Thoracic aorta (tissue), 2 donors: Measurements from ENCODE around the gene CNKSR3. TPM values are rescaled to one million over a fixed set of nuclear protein-coding genes. Genes with fewer than 3 reads are reported as not detected.

Source experiments
- ATAC-seq: fragments of 150-250 bp; one replicate; pipeline ENCODE4 v1.8.0; 2017; ENCODE audit warnings: low read depth; ENCODE audit not compliant: insufficient number of reproducible peaks, low FRiP score
- DNase-seq: peaks from one replicate; pipeline ENCODE4 v3.0.0-alpha.2; 2020; ENCODE audit warnings: low spot score
- H3K27ac ChIP-seq, 2 donors: fragments of 200-600 bp; sonication (generic); 1 replicate in 1 of 2; 2 replicates in 1 of 2; pipeline ENCODE4 v1.5.1; 2016; ENCODE audit warnings: mild to moderate bottlenecking in 2 of 2, moderate library complexity in 2 of 2
- H3K27me3 ChIP-seq: fragments of 200-600 bp; sonication (generic); replicated peaks from 2 replicates; pipeline ENCODE4 v1.6.0; 2016; ENCODE audit warnings: mild to moderate bottlenecking; ENCODE audit not compliant: insufficient read depth
- H3K36me3 ChIP-seq: fragments of 200-600 bp; sonication (generic); one replicate; pipeline ENCODE4 v1.5.1; 2016
- H3K4me1 ChIP-seq, 2 donors: fragments of 200-600 bp; sonication (generic); 1 replicate in 1 of 2; 2 replicates in 1 of 2; pipeline versions ENCODE4 v1.5.1 to v1.6.0; 2016; ENCODE audit warnings: low read depth in 2 of 2, mild to moderate bottlenecking in 1 of 2; ENCODE audit not compliant: control insufficient read depth in 1 of 2
- H3K4me3 ChIP-seq: fragments of 200-600 bp; sonication (generic); 2 replicates; pipeline ENCODE4 v1.5.1; 2016; ENCODE audit warnings: mild to moderate bottlenecking
- H3K9me3 ChIP-seq: fragments of 200-600 bp; sonication (generic); 2 replicates; pipeline ENCODE4 v1.5.1; 2016
- total RNA-seq, 2 donors: library from RNA; depleted of rRNA; stranded (reverse); fragments of >200 nt; gene quantifications; one replicate each; pipeline versions ENCODE4 v1.1.0 to v1.2.3, GENCODE V29; 2016
- TF ChIP-seq, protein P1 (sequence below): fragments of 200-600 bp; sonication (generic); IDR thresholded peaks from one replicate; pipeline ENCODE4 v1.5.1; 2019; ENCODE audit warnings: antibody characterized with exemption

Gene CNKSR3
- 10 to 100 TPM; 20.2 to 22.9 TPM for total RNA-seq

DNA sequence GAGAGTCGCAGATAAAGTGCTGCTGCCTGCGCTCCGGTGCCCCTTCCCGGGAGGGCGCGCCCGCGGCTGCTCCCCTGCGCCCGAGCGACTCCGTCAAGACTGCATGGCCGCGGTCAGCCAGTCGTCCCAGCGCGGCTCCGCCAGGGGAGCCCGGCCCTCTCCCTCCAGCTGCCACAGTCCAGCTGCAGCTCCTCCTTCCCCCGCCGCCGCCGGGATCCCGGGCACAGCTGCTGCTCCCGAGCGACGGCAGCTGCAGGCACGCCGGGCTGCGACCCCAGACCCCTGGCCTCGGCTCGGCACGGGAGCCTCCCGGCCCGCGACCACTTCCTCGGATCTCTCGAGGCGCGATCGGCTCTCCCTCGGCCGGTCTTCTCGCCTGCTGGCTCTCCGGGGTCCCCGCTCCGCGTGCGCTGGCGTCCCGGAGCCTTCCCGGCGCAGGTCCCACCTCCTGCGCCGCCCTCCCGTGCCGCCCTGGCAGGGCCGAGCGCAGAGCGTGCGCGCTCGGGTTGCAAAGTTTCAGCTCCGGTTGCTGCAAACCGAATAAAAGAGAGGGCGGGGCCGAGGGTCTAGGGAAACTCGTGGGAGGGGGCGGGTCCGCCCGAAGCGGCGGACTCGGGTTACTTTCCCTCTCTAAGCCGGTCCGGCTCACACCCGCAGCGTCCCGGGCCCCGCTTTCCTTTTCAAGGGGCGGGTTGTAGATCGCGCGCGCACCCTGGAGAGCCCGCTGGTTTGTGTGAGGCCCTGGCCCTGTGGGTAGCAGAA, at the start of gene CNKSR3:
Gene CNKSR3 (minus strand): TSS at position 542 of the 762 bp plus-strand sequence. CDS start 571 bp downstream, outside the sequence.
- H3K27ac ChIP-seq, result peak within 1 kb of the TSS; percentile 96 to 97
- ATAC-seq (peak; percentile 42), DNase-seq (peak; percentile 58)
- H3K27me3 ChIP-seq, result no peaks in the 10 kb centered on the region
- no peaks in the 10 kb centered on the region for H3K9me3 ChIP-seq
- peaks cover 3 to 57% of the 10 kb centered on the region in 2 donors for H3K4me1 ChIP-seq
- TF ChIP-seq, protein P1, sequence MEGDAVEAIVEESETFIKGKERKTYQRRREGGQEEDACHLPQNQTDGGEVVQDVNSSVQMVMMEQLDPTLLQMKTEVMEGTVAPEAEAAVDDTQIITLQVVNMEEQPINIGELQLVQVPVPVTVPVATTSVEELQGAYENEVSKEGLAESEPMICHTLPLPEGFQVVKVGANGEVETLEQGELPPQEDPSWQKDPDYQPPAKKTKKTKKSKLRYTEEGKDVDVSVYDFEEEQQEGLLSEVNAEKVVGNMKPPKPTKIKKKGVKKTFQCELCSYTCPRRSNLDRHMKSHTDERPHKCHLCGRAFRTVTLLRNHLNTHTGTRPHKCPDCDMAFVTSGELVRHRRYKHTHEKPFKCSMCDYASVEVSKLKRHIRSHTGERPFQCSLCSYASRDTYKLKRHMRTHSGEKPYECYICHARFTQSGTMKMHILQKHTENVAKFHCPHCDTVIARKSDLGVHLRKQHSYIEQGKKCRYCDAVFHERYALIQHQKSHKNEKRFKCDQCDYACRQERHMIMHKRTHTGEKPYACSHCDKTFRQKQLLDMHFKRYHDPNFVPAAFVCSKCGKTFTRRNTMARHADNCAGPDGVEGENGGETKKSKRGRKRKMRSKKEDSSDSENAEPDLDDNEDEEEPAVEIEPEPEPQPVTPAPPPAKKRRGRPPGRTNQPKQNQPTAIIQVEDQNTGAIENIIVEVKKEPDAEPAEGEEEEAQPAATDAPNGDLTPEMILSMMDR, result peak; percentile 34
- H3K4me3 ChIP-seq, result peak within 1 kb of the TSS; percentile 87
- H3K36me3 ChIP-seq, result no peaks in the 10 kb centered on the region

DNA sequence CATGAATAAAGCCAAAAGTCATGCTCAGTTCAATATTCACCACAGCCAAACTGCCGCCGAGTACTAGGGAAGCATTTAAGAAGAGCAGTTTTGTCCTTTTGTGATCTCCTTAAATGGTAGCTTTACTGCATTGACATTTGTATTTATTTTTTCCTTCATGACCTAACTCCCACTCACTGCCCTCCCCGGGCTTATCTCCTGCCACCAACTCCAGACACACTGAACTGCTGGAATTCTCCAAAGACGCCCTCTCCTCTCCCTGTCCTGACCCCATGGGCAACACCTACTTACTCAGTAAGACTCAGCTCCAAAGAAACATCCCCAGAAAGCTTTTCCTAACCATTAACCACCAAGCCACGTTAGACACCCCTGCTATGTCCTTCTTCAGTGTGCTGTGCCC, 48.5 kb upstream of the CNKSR3 start:
- DNase-seq (no peak), ATAC-seq (no peak)
- Histone ChIP-seq H3K9me3 (no peaks in the 10 kb centered on the region), H3K4me3 (no peak overlapping the region), H3K27me3 (no peaks in the 10 kb centered on the region), H3K36me3 (no peaks in the 10 kb centered on the region), H3K27ac (no peak overlapping the region), H3K4me1 (no peaks in the 10 kb centered on the region)
- TF ChIP-seq, protein P1, result no peak

DNA sequence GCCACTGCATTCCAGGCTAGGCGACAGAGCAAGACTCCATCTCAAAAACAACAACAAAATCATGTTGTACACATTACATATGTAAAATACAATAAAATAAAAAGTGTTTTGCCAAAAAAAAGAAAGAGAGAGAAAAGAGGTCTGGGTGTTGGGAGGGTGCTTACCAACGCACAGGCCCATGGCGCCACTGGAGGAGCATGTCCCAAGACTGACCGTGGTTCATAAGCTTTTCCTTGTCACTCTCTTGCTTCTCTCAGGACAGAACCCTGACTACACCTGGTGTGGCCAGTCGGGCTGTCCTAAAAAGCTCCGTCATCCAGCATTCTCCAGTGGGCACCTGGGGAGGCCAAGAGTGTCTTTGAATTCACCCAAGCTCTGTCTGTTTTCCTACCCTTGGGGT, 48.0 kb upstream of the CNKSR3 start:
- Histone ChIP-seq H3K27me3 (no peaks in the 10 kb centered on the region), H3K4me3 (no peak overlapping the region), H3K27ac (no peak overlapping the region), H3K4me1 (no peaks in the 10 kb centered on the region), H3K36me3 (no peaks in the 10 kb centered on the region), H3K9me3 (no peaks in the 10 kb centered on the region)
- ATAC-seq, result no peak
- DNase-seq, result no peak
- TF ChIP-seq, protein P1, result no peak

DNA sequence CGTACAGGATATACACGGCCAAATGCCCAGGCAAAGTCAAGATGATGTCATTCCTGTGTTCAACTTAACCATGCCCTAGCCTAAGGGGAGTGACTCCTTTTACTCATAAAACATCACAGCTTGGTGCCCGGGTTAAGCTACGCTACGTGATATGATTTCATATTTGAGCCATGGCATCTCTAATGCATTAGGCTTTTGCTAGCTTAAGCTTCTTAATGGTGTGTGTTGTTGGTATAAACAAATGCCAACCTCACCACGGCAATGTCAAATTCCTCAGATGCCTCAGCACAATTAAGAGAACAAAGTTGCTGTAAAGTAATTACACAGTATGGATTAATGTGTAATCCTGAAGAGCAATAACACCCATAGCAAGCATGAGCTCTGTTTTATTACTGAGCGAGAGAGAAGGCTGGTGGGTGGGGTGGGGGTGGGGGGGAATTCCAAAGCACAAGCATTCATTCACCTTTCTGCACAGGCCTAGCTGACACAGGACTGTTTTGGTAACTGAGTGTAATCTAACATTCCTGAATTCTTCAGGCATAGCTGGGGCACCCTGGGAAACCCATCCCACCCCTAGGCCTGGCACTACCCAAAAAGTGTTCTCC, 44.7 kb upstream of the CNKSR3 start:
- H3K27me3 ChIP-seq, result no peaks in the 10 kb centered on the region
- H3K9me3 ChIP-seq, result no peaks in the 10 kb centered on the region
- no peak overlapping the region for H3K27ac ChIP-seq
- H3K36me3 ChIP-seq, result no peaks in the 10 kb centered on the region
- DNase-seq (no peak), ATAC-seq (no peak)
- no peak overlapping the region for H3K4me3 ChIP-seq
- no peaks in the 10 kb centered on the region for H3K4me1 ChIP-seq
- TF ChIP-seq, protein P1, result no peak

DNA sequence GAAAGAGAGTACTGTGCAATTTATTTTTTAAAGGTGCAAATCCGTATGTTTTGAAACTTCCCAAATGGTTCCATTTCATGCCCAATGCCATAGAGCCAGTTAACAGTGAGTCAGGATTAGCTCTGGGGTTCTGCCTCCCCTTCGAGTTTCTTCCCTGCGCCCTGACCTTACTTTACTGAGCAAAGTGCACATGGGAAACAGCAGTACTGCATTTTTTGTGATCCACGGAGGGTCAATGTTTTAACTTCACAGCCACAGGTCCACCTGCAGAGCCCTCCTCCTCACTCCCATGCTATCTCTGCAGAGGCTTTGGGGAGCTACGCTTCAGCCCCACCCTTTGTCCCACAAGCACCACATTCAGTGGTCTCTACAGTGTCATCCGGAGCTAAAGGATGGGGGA, 44.0 kb upstream of the CNKSR3 start:
- Histone ChIP-seq H3K27me3 (no peaks in the 10 kb centered on the region), H3K36me3 (no peaks in the 10 kb centered on the region), H3K4me1 (no peaks in the 10 kb centered on the region), H3K9me3 (no peaks in the 10 kb centered on the region), H3K27ac (no peak overlapping the region), H3K4me3 (no peak overlapping the region)
- TF ChIP-seq, protein P1, result no peak
- ATAC-seq (no peak), DNase-seq (no peak)
